ENCODE results near the gene TCF7L1.

The TCF7L1 gene

DNA sequence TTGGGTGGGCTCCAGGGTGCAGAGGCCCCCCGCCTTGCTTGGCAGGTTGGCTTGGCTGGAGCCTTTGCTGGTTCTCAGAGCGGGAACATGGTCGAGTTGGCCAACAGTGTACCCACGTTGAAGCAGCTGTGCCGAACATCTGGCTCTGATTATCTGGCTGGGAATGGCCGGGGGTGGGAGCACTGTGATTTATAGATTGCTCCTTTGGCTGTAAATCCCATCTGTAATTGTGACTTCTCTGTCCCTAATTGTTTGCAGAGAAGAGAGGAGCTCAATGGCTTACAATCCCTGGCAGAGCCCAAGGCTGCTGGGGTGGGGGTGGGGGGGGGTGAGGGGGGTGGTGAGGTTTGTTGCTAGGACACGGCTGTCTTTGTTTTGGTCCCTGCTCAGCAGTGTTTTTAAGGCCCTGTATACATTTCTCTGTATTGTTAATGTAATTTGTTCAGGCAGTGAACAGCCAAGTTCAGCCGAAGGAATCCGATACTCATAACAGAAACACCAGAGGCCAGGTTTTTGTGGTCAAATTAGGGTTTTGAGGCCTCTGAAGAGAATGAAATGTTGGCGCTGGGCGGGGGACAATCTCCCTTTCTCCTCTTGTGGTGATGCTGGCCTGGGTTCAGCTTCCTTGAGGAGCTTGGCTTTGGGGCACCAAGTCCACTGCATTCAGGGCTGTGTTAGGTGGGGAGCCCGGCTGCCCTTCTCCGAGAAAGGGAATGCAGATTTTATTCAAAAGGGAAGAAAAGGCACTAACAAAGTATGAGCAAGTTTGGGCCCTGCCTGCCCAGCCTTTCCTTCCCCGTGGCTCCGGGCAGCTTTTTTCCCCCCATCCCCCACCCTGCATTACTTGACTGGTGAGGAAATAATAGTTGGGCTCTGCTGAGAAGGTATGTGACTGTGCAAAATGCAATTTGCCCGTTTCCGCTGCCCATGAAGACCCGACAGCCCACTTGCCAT is 82.5 kb downstream of the TCF7L1 start:
- in situ Hi-C loops (cut with HindIII; ENCODE audit: low sequenced_read_pairs), result no loop called here

DNA sequence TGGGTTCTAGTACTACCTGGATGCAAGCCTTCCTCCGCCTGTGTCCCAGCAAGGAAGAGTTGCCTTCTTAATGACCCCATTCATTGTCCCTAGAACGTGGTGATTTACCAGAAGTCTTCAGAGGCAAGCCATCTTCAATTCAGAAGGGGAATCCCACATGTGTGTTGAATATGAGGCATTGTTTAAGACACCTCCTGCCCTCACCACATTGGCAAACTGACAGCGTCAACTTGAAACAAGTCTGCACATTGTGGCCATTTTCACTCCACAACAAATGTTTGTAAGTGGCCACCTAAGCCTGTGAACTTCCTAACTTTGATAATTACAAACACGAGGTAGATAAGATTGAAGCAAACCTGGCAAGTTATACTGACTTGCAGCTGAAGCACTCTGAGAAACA is 83.7 kb downstream of the TCF7L1 start:
- in situ Hi-C loops (cut with HindIII; ENCODE audit: low sequenced_read_pairs), result no loop called here

DNA sequence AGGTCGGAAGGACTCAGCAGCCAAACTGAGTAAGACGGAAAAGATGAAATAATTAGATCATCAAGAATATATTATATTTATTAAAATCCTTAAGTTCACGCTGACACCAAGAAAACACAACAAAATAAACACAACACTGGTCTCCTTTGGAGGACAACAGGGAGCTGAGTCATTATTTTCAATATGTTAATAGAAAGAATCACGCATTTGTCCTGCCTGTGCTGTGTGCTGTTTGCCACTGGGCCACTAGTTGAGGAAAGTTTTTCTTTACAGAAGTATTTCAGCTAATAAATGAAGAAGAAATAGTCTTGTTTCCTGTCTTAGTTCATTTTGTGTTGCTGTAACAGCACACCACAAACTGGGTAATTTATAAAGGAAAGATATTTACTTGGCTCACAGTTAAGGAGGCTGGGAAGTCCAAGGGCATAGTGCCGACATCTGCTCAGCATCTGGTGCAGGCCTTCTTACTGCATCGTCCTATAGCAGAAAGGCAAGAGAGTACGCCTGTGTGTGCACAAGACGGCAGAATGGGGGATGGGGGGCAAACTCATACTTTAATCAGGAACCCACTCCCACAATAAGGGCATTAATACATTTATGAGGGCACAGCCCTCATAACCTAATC is 88.0 kb downstream of the TCF7L1 start:
- in situ Hi-C loops (cut with HindIII; ENCODE audit: low sequenced_read_pairs), result no loop called here

DNA sequence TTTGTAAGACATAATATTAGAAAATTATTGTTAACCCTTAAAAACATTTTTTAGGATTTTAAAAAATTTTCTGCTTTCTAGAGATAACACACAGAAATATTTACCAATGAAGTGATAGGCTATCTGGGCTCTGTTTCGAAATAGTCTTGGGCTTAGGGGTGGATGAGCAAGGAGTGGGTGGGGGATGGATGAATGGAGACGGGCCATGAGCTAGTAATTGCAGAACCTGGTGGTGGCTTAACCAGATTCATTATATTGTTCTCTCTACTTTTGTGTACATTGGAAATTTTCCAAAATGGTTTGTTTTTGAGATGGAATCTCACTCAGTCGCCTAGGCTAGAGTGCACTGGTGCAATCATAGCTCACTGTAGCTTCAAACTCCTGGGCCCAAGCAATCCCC is 89.6 kb downstream of the TCF7L1 start:
- in situ Hi-C loops (cut with HindIII; ENCODE audit: low sequenced_read_pairs), result no loop called here

DNA sequence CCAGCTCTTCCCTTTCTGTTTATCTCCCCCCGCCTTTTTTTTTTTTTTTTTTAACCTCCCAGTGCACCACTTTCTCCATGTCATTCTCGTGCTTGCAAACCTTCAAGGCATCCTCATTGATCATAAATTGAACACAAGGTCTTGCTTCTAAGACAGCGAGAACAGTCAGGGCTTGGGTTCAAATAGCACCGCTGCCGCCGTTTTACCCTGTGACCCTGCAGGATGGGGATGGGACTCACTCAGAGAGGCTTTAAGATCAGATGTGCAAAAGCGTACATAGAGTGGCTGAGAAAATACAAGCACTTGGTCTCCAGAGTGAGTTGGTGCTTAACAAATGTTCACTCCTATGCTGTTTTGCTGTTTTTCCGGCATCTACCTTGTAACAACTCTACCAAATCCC is 93.6 kb downstream of the TCF7L1 start:
- in situ Hi-C loops (cut with HindIII; ENCODE audit: low sequenced_read_pairs), result no loop called here

DNA sequence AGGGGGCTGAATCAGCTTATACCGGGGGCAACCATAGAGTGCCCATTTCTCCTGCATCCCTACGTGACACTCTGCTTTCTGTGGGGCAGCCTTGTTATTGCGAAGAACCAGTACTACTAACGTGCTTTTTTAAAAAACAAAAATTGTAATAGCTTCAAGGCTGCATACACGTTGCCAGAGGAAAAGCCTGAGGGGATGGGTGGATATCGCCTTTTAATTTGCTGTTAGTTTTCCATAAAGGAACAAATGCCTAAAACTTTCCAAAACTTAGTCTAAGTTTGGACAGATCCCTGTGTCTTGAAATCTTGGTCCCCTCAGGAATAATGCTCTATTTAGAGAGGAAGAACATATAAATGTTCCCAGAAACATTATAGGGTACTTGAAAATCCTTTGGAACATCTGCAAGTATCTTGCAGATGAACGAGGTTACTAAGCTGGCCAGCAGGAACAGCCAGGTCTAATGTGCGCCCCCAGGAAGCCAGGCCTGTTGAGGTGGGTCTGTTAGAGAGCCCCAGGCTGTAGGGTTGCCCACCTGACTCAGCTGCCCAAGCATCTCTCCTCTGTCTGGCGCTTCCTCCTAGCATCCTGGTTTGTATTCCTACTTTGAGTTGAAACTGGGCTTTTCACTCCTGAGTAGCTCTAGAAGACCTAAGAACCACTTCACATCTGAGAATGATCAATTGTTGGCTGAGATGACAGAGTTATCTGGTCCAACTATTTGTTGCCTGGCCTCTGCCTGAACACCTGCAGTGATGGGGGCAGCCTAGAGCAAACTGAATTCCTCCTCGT is 97.7 kb downstream of the TCF7L1 start:
- in situ Hi-C loops (cut with HindIII; ENCODE audit: low sequenced_read_pairs), result no loop called here

DNA sequence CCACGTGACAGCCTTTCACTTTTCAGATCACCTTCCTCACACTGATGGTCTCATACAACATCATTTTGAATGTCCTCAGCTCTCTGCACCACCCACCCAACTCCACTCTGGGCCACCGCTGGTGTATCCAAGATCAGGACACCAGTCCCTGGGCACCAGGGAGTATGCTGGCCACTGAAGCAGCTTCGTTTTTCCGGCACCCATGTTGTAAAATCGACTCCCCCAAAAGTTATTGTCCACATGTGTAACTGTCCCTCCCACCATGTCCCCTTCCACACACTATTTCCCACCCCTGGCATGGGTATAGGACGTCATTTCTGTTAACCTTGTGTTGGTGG is 98.2 kb downstream of the TCF7L1 start:
- in situ Hi-C loops (cut with HindIII; ENCODE audit: low sequenced_read_pairs), result no loop called here

DNA sequence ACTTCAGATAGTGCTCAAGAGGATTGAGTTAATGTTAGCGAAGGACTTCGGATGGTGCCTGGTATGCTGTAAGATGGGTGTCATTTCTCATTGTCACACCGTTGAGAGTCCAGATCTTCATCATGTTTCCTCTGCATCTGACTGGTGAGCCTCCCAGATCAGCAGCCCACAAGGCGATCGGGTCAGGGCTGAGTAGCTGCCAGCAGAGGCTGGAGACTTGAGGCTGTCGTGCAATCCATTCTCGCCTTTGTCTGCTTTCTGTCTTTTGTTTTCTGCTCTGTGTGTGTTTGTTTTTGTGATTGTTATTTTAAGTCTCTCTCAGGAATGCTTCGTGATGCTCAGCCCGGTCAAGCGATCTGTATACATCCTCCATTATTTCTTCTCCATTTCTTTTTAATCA is 98.8 kb downstream of the TCF7L1 start:
- in situ Hi-C loops (cut with HindIII; ENCODE audit: low sequenced_read_pairs), result no loop called here

DNA sequence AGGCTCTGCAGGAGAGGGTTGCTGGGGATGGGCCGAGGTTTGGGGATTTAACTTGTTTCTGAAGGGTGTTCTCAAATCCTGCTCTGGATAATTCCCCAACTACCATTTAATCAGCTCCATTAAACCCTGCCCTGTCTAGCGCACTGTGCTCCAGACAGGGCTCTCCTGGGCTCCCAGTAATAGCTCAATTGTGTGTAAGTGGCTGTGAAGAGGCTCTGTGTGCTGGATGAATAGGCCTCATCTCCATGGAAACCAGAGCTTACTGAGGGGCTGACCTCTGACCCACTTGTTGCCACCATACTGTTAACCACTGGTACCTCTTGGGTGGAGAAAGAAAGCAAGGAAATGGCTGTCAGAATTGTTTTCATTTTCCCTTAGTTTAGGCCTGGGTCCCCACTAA is 101.7 kb downstream of the TCF7L1 start:
- in situ Hi-C loops (cut with HindIII; ENCODE audit: low sequenced_read_pairs), result no loop called here

DNA sequence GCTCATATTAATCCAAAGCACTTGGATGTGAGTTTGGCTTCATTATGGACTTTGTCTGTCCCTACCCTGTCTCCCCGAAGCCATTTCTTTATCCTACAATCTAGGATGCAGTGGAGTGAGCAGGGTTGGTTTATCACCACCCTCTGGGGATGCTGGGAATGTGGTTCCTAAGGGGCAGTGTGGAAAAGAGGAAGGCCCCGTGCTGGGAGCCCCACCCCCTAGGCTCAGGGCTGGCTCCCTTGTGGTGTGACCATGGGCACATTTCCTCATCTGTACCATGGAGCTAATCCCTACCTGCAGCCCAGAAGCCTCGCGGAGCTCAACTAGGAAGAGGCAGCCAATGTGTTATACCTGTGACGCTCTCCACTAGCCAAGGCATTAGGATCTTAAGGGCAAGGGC is 102.1 kb downstream of the TCF7L1 start:
- in situ Hi-C loops (cut with HindIII; ENCODE audit: low sequenced_read_pairs), result no loop called here

DNA sequence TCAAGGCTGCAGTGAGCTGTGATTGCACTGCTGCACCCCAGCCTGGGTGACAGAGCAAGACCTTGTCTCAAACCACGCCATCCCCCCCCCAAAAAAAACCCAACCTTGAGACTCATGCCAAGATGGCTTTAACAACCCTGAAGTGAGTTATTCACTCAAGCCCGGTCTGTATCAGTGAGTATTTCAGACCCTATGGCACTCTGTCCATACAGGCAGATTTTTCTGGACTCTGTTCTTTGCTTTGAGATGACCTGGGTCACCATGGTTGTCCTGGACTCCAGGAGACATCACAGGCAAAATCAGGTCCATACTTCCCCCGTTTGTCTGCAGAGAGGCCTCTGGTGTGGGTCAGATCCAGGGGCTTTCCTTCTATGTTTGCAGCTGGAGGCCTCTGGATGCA is 102.9 kb downstream of the TCF7L1 start:
- in situ Hi-C loops (cut with HindIII; ENCODE audit: low sequenced_read_pairs), result no loop called here

DNA sequence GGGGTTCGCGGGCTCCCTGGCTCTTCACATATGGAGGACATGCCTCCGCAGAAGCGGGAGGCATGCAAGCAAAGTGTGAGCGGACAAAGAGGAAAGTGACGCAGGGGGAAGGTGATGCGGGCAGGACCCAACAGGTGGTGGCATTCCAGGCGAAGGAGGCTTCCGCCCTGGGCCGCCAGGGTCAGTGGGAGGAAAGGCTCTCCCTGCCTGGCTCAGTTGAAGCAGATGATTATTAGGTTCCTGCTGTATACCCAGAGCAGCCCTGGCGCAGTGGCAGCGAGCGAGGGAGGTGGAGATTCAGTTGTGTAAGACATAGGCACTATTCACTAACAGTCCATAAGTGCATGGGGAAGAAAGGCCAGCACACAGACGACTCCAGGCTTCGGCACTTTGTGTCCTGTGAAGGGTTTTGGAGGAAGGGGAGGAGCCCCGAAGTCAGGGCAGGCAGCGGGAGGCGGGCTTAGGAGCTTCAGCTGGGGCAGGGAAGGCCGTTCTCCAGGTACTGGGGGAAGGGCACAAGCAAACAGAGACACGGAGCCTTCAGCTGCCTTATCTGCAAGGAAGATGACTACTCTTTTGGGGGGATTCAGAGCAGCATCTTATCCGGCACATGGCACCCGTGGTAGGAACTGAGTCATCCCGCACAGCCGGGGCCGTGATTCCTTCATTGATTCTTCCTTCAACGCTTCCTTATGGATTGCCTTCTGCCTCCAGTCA is 104.8 kb downstream of the TCF7L1 start:
- in situ Hi-C loops (cut with HindIII; ENCODE audit: low sequenced_read_pairs), result no loop called here

DNA sequence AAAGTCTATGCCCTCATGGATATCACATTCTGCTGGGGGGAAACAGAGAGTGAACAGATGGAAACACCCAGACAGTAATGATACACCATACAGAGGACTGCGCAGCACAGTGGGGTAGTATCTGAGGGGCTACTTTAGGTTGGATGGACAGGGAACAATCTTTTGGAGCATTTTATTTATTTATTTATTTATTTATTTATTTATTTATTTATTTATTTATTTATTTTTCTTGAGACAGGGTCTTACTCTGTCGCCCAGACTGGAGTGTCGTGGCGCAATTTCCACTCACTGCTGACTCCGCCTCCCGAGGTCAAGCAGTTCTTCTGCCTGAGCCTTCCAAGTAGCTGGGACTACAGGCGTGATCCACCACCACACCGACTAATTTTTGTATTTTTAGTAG is 105.4 kb downstream of the TCF7L1 start:
- in situ Hi-C loops (cut with HindIII; ENCODE audit: low sequenced_read_pairs), result no loop called here

DNA sequence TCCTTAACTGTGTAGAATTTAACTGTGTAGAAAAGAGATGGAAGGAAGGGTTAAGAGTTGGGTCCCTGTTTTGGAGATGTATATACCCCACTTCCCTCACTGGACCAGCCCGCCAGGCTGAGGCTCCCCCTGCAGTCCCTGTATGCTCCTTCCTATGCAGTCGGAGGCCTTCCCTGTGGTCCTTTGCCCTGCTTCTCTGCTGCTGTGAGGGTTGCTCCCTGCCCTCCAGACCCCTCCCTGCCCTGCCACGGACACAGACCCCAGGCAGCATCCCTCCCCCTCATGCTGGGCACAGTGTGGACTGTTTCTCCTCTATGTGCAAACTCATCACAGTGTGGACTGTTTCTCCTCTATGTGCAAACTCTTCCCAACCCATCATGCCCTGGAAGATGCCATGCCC is 105.9 kb downstream of the TCF7L1 start:
- in situ Hi-C loops (cut with HindIII; ENCODE audit: low sequenced_read_pairs), result no loop called here

DNA sequence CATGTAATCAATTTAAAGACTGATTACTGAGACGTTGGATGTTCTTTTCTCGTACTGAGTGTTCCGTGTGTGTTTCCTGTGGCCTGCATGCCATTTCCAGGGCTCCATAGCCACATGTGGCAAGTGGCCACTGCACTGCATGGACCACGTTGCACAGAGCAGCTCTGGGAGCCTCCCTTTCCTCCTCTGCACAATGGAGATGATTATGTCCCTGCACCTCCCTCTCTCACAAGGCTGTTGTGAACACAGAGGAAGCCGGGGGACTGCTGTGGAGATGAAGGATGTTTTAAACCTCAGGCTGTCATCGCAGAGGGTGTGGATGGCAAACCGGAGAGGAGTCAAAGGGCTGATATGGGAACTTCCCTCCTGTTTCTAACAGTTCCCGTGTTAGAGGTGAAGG is 106.9 kb downstream of the TCF7L1 start:
- in situ Hi-C loops (cut with HindIII; ENCODE audit: low sequenced_read_pairs), result no loop called here

DNA sequence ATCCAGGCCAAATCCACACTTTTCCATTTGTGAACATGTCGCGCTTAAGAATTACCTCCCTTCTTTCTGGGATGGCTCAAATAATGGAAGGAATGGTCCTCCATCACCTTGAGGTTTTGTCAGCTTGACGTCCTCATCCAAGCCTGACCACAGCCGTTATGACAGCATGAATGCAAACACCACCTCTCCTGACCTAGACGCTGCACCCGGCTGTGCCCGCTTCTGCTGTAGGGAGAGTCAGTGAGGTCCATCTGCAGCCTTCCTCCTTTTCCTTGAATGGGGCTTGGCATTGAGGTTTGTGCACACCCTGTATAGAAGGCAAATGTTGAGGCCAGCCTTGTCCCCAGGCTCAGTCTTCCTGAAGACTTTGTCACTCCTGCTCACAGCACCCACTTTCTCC is 109.1 kb downstream of the TCF7L1 start:
- in situ Hi-C loops (cut with HindIII; ENCODE audit: low sequenced_read_pairs), result no loop called here

DNA sequence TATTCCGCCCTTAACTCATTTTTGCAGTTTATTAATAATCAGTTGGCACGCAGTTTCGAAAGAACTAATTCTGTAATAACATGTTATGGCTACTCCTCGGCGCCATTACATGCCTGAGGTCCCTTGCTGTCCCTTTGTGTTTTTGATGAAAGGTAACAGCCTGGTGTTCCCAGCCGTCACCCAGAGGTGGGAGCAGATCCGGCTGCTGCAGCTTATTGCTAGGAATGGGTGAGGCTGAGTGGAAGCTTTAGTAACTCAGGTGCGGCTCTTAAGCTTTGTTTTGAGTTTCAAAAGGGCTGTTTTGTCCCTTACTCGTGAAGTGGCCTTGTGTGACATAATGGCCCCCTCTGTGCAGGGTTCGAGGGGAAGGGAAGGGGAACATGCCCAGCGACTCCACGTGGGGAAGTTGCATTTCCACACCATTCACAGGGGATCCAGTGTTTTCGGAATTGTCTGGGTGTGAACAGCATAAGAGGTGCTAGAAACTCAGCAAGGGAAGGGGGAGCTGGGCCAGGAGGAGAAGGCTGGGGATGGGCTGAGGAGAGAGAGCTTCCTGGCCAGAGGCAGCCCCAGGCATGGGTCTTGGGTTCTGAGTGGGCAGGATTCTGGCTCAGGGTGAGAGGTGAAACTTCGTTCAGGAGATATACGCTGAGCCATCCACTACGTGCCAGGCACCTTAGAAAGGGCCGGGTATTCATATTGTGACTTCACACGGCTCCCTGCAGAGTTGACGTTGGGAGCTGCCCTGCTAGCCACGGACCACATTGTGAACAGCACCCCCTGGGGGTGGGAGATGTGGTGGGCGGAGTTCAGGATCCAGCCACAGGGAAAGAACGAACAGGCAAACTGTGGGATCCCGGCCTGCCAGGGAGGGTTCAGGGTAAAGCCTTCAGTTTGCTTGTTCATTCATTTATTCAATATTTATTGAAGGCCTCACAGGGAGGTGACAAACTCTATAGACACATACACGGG is 110.2 kb downstream of the TCF7L1 start:
- in situ Hi-C loops (cut with HindIII; ENCODE audit: low sequenced_read_pairs), result no loop called here

DNA sequence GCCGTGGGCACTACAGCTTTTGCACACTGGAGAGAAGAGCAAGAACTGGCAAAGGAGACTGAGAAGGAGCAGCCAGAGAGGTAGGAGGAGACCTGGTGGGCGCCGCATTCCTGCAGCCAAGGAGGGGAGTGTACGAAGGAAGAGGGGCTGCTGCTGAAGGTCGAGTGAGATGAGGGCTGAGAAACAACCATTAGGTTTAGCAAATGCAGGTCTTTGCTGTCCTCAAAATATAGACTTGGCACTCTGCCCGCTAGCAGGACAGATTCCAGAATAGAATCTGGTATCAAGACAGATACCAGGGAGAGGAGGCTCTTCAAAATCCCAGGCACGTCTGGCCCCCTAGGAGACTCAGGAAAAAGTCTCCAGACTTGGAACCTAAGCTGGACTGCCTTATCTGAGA is 111.6 kb downstream of the TCF7L1 start:
- in situ Hi-C loops (cut with HindIII; ENCODE audit: low sequenced_read_pairs), result no loop called here

DNA sequence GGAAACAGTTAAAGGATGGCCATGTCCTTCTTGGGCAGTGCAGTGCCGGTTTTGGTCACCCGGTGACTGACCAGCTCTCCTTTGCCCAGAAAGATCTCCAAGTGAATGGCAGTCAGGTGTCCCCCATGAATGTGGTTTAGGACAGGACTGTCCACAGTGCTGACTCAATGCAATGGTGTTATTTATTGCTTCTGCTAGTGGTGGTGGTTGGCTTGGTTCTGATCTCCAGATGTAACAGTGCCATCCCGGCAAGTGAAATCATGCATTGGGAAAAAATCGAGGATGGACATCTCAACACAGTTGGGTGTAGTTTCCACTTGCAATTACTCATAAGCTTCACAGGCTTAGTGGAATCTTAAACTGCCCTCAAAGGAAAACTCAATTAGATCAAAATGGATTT is 112.7 kb downstream of the TCF7L1 start:
- in situ Hi-C loops (cut with HindIII; ENCODE audit: low sequenced_read_pairs), result no loop called here

DNA sequence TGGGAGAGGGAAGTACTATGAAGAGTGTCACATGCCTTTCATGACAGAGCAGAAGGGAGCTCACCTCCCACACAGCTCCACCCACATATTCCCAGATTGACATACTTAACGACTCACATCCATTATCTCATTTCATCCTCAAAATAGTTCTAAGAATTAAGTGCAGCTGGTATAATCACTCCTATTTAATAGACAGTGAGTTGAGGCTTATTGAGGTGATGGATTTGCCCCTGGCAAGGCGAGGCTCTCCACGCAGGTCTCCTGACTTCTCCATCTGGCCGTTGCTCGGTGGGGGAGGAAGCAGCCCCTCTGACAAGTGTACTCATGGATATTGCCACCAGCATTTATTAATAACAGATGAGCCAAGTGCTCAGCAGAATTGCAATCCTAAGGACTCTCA is 113.2 kb downstream of the TCF7L1 start:
- in situ Hi-C loops (cut with HindIII; ENCODE audit: low sequenced_read_pairs), result no loop called here

All from DLD1 (cell line).